ENCODE measurements around the gene GALNT8. TPM values are rescaled to one million over a fixed set of nuclear protein-coding genes. Genes with fewer than 3 reads are reported as not detected.

GALNT8 gene
- polyA plus RNA-seq, 3 donors, result 0.04 TPM; not detected in 2

DNA sequence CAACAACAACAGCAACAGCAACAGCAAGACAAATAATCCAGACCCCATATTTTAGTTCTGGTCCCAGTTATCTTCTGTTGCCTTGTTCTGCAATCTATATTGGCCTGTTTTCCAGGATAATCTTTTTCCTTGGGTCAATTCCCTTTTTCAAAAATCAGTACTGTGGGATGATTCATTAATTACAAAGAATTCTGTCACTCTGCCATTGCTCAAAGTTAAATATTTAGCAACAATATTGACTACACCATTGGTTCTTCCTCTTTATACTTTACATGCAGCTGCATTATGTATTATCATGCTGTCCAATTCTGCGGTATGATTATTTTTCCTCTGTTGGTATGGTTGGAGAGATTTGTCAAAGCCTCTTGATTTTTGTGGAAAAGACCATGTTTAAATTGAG lies 10.1 kb upstream of the GALNT8 start:
- Histone ChIP-seq H3K9me3 (replicated peaks in 1 of 2; ENCODE audit: control insufficient read depth in 1 of 2, insufficient read depth in 1 of 2, low read length in 2 of 2) (no peaks in the 10 kb centered on the region), H3K27ac (ENCODE audit: low read depth in 1 of 2, low read length in 2 of 2) (no peak overlapping the region), H3K36me3 (replicated peaks in 1 of 2; ENCODE audit: control insufficient read depth in 1 of 2, insufficient read depth in 2 of 2, low read length in 2 of 2) (no peaks in the 10 kb centered on the region), H3K4me2 (replicated peaks; ENCODE audit: extremely low read depth, low read length, poor library complexity, severe bottlenecking) (no peak overlapping the region), H3K27me3 (ENCODE audit: control insufficient read depth in 2 of 2, insufficient read depth in 2 of 2, low read length in 2 of 2) (peaks cover 4 to 12% of the 10 kb centered on the region in 2 donors), H2AFZ (ENCODE audit: insufficient read depth, low read depth, low read length, poor library complexity, severe bottlenecking) (no peak overlapping the region), H3K4me3 (replicated peaks in 1 of 3; ENCODE audit: low read depth in 2 of 3, low read length in 3 of 3) (no peak overlapping the region), H4K20me1 (ENCODE audit: insufficient read depth, low read length) (no peaks in the 10 kb centered on the region), H3K9ac (ENCODE audit: insufficient read depth, low read length, poor library complexity, severe bottlenecking) (no peak overlapping the region), H3K4me1 (ENCODE audit: control insufficient read depth in 1 of 2, insufficient read depth in 2 of 2, low read length in 2 of 2) (no peaks in the 10 kb centered on the region), H3K79me2 (ENCODE audit: insufficient read depth, low read length) (no peaks in the 10 kb centered on the region)
- no CpG with 5 or more reads among the region's 1 CpG for WGBS (ENCODE audit: insufficient coverage)
- Mint-ChIP-seq H3K9me3 (peaks cover 0 to 2% (median 0%) of the 10 kb centered on the region in 7 donors), H3K4me1 (no peaks in the 10 kb centered on the region), H3K36me3 (no peaks in the 10 kb centered on the region), H3K27me3 (ENCODE audit: low read depth in 3 of 3) (peaks cover 14 to 39% (median 21%) of the 10 kb centered on the region in 3 donors), H3K4me3 (no peak overlapping the region), H3K27ac (no peak overlapping the region)
- intact Hi-C loops (cut with micrococcal nuclease), result no loop called here
- DNase-seq, result no peak
- TF ChIP-seq, protein P1, sequence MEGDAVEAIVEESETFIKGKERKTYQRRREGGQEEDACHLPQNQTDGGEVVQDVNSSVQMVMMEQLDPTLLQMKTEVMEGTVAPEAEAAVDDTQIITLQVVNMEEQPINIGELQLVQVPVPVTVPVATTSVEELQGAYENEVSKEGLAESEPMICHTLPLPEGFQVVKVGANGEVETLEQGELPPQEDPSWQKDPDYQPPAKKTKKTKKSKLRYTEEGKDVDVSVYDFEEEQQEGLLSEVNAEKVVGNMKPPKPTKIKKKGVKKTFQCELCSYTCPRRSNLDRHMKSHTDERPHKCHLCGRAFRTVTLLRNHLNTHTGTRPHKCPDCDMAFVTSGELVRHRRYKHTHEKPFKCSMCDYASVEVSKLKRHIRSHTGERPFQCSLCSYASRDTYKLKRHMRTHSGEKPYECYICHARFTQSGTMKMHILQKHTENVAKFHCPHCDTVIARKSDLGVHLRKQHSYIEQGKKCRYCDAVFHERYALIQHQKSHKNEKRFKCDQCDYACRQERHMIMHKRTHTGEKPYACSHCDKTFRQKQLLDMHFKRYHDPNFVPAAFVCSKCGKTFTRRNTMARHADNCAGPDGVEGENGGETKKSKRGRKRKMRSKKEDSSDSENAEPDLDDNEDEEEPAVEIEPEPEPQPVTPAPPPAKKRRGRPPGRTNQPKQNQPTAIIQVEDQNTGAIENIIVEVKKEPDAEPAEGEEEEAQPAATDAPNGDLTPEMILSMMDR (IDR thresholded peaks at IDR 0.05), result no peak

DNA sequence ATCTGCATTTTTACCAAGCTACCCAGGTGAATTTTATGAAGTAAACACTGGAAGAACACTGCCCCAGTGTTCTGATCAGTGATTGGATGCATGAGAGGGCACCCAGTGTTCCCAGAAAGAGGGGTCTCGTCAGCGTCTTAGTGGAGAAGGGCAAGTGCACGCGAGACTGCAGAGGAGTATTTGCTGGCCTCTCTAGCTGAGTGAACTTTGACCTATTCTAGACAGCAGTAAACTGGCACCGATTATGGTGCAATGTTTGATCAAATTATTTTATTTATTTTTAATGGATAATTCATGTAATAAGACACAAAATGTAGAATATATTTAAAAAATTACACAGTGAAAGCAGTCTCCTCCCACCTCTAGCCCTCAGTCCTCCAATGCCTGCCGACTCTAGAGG lies 5.3 kb upstream of the GALNT8 start:
- no peak overlapping the region for H3K9ac ChIP-seq (ENCODE audit: insufficient read depth, low read length, poor library complexity, severe bottlenecking)
- H4K20me1 ChIP-seq (ENCODE audit: insufficient read depth, low read length), result no peaks in the 10 kb centered on the region
- H3K4me3 Mint-ChIP-seq, result no peak overlapping the region
- no peak overlapping the region for H2AFZ ChIP-seq (ENCODE audit: insufficient read depth, low read depth, low read length, poor library complexity, severe bottlenecking)
- H3K27ac Mint-ChIP-seq, result no peak overlapping the region
- no peak overlapping the region for H3K27ac ChIP-seq (ENCODE audit: low read depth in 1 of 2, low read length in 2 of 2)
- H3K4me1 Mint-ChIP-seq, result no peaks in the 10 kb centered on the region
- no peak for DNase-seq
- intact Hi-C loops (cut with micrococcal nuclease), result no loop called here
- H3K9me3 ChIP-seq (replicated peaks in 1 of 2; ENCODE audit: control insufficient read depth in 1 of 2, insufficient read depth in 1 of 2, low read length in 2 of 2), result no peaks in the 10 kb centered on the region
- no peaks in the 10 kb centered on the region for H3K36me3 Mint-ChIP-seq
- TF ChIP-seq, protein P1 (IDR thresholded peaks at IDR 0.05), result no peak
- no peak overlapping the region for H3K4me3 ChIP-seq (replicated peaks in 1 of 3; ENCODE audit: low read depth in 2 of 3, low read length in 3 of 3)
- peaks cover 12 to 28% (median 18%) of the 10 kb centered on the region in 3 donors for H3K27me3 Mint-ChIP-seq (ENCODE audit: low read depth in 3 of 3)
- peaks cover 4 to 7% of the 10 kb centered on the region in 2 donors for H3K27me3 ChIP-seq (ENCODE audit: control insufficient read depth in 2 of 2, insufficient read depth in 2 of 2, low read length in 2 of 2)
- H3K79me2 ChIP-seq (ENCODE audit: insufficient read depth, low read length), result no peaks in the 10 kb centered on the region
- no peaks in the 10 kb centered on the region for H3K36me3 ChIP-seq (replicated peaks in 1 of 2; ENCODE audit: control insufficient read depth in 1 of 2, insufficient read depth in 2 of 2, low read length in 2 of 2)
- 94% methylated on average over 2 of the region's 6 CpGs for WGBS (ENCODE audit: insufficient coverage)
- H3K4me1 ChIP-seq (ENCODE audit: control insufficient read depth in 1 of 2, insufficient read depth in 2 of 2, low read length in 2 of 2), result no peaks in the 10 kb centered on the region
- peaks cover 0 to 2% (median 0%) of the 10 kb centered on the region in 7 donors for H3K9me3 Mint-ChIP-seq
- no peak overlapping the region for H3K4me2 ChIP-seq (replicated peaks; ENCODE audit: extremely low read depth, low read length, poor library complexity, severe bottlenecking)
